GM12891 (cell line): Measurements from ENCODE around the gene CNTF.

Experiments
- DNase-seq: peaks from one replicate; pipeline ENCODE4 v3.0.0; 2011; ENCODE audit warnings: low spot score; ENCODE audit not compliant: insufficient read length
- FAIRE-seq: peaks from 2 replicates; lab custom pipeline; 2011; peaks lifted over from hg19 to GRCh38; lab: Jason Lieb, UNC
- PAX5 ChIP-seq: IDR thresholded peaks from 2 replicates; pipeline ENCODE4 v1.6.1; 2011; ENCODE audit warnings: low read length, moderate library complexity, mild to moderate bottlenecking; ENCODE audit not compliant: insufficient read depth, severe bottlenecking
- POLR2A ChIP-seq: IDR thresholded peaks from 2 replicates; pipeline ENCODE4 v1.6.1; 2011; ENCODE audit warnings: low read depth, low read length, control low read depth
- POLR2AphosphoS5 ChIP-seq: IDR thresholded peaks from 2 replicates; pipeline ENCODE4 v1.6.1; 2011; ENCODE audit warnings: low read depth, low read length, control low read depth
- POU2F2 ChIP-seq: IDR thresholded peaks from 2 replicates; pipeline ENCODE4 v1.6.1; 2011; ENCODE audit warnings: low read depth, mild to moderate bottlenecking, control low read depth, low read length, moderate library complexity
- SPI1 ChIP-seq: IDR thresholded peaks from 2 replicates; pipeline ENCODE4 v1.6.1; 2011; ENCODE audit warnings: low read depth, low read length, control low read depth
- TAF1 ChIP-seq: IDR thresholded peaks from 2 replicates; pipeline ENCODE4 v1.6.1; 2011; ENCODE audit warnings: low read depth, low read length, control low read depth

CNTF gene

DNA sequence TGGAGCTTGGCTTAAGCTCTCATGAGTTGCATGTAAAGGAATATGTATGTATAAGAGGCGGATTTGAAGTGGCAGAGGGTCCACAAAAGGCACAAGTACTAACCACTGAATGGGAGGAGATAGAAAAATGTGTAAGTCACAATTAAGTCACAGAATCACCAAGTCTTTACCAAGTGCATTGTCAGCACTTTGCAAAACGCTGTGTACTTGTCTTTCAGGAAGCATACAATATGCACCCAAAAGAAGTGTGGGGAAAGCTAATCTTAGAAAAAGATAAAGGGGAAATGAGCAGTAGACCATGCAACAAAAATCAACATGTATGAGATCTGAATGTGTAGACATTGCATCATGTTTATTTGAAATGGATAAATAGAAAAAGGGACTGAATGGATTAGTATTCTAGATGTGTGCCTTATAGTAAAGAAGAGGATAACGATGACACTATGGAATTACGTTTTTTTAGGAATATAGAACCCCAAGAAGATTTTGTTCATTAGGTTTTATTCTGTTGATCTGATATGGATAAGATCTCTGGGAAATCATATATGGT is 4.5 kb downstream of the CNTF start:
- no peak for DNase-seq
- no peak for TF ChIP-seq PAX5
- TF ChIP-seq POU2F2: no peak
- no peak for TF ChIP-seq POLR2A
- TF ChIP-seq SPI1: no peak
- TF ChIP-seq TAF1: no peak
- no peak for TF ChIP-seq POLR2AphosphoS5
- FAIRE-seq: peak; percentile 38

DNA sequence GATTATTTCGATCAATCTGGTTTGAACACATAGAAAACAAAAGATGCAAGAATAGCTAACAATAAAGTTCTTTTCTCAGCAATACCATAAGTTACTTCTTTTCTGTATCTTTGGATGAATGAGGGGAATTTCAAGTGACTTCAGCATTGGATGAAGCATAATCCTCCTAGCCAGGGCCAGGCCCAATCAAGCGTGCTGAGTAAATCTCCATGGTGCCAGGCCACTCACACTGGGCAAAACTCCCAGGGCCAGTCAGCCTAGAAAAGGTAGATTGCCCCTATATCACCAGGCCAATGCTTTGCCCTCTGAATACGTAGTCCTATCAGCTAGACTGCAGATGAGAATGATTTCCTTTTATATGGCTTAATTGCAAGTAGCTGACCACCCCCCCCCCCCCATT is 6.0 kb downstream of the CNTF start:
- TF ChIP-seq SPI1 (no peak), TAF1 (no peak), POLR2AphosphoS5 (no peak), POLR2A (no peak), PAX5 (no peak), POU2F2 (no peak)
- DNase-seq (no peak), FAIRE-seq (no peak)

DNA sequence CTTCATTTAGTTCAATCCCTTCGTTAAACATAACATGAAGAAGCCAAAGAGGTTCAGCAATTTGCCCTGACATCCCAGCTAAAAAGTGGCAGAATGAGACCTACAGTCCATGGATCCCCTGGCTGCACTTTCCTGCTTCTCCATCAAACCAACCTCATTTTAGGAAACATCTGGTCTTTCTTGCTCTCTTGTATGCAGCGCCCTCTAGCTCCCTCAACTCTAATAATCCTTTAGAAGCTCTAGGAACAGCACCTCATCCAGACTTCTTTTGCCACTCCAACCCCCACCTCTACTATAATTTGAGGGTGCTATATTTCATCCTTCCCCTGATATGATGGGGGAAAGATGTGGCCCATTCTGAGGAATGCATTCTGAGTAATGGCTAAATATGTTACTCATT is 7.4 kb downstream of the CNTF start:
- TF ChIP-seq TAF1: no peak
- DNase-seq (no peak), FAIRE-seq (peak; percentile 79)

DNA sequence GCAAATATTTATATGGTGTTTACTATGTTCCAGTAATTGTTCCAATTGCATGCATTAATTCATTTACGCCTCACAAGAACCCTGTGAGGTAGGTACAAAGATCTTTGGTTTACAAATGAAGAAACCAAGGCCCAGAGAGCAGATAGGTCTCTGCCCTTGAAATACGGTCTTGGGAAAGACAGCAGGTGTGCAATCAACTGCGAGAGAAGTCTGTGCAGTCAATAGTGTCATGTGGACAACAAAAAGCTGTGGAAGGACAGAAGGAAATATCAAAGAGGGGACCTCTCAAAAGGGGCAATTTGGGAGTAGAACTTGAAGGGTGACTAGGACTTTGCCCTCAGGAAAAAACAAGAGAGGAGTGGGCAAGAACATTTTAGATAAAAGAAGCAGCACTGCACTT is 8.9 kb downstream of the CNTF start:
- DNase-seq (no peak), FAIRE-seq (no peak)
- TF ChIP-seq POLR2A (no peak), POU2F2 (no peak), PAX5 (no peak), SPI1 (no peak), TAF1 (no peak)

DNA sequence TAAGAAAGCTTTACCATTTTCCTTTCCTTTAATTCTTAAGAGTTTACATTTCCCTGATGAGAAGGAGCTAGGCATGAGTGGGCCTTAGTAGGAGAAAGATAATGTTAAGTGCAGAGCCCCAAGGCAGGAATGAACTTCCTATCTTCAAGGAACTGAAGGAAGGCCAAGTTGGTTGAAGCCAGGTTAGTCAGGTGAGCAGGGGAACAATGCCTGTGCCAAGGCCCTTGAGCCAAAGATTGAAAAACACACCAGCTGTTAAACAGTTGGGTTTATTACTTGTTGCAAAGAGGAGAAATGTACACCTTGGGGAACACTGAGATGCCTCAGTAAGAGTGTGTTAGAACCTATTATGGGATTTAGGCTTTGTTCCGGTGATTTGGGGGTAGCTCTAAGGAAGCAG is 10.0 kb downstream of the CNTF start:
- no peak for FAIRE-seq
- TF ChIP-seq SPI1: no peak
- no peak for TF ChIP-seq POLR2A
- no peak for TF ChIP-seq POU2F2
- no peak for TF ChIP-seq POLR2AphosphoS5
- TF ChIP-seq TAF1: no peak
- TF ChIP-seq PAX5: no peak
- DNase-seq: no peak

DNA sequence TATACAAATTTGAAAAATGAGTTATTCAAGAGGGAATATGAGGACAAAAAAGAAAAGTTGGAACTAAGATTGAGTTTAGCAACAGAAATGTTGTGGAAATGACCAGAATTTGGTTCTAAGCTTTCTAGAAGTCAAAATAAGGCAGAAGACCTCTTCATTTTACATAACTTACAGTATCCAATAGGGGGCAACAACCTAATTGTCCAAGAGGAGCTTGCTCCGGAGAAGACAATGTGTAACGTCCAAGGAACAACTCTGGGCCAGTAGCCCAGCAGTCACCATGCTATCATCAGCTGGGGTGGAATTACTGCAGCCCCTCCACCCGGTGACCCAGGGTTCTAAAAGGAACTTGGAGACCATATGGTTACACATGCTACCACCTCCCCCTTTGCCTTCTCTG is 14.1 kb downstream of the CNTF start:
- TF ChIP-seq PAX5 (no peak), POU2F2 (no peak), POLR2A (no peak), POLR2AphosphoS5 (no peak), SPI1 (no peak), TAF1 (no peak)
- no peak for FAIRE-seq
- no peak for DNase-seq

DNA sequence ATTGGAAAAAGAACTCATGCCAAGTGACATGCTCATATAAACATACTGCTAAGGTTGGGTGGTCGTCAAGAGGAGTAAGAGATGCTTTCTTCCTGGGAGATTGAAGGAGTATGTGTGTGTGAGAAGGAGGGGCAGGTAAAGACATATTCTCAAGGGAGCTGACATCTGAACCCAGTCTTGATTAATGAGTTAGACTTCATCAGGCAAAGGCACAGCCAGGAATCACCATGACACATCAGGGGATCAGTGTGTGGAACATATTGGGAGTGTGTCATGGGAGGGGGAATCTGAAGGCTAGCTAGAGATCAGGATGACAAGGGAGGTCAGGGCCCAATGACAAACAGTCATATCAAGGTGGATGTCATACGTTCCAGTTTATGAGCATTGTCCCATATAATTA is 14.9 kb downstream of the CNTF start:
- FAIRE-seq (peak; percentile 66), DNase-seq (no peak)
- TF ChIP-seq SPI1 (no peak), POLR2AphosphoS5 (no peak), PAX5 (no peak), POLR2A (no peak), TAF1 (no peak), POU2F2 (no peak)

DNA sequence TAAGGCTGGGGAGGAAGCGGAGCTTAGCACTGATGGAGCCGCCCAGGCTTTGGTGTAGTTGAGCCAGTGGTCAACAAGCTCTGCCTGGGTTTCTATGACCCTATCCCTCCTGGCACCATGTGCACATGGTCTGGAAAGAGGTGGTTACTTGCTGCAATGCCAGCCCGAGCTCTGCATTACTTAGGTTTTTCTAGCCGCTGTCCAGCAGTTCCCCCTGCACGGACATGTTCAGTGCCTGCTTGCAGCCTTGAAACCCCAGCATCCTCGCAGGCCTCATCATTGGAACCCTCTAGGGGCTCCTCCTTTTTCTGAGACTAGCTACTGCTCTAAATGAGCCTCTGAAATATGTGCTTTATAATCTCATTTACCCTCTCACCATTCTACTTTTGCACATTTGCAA is 16.6 kb downstream of the CNTF start:
- FAIRE-seq: no peak
- no peak for DNase-seq
- TF ChIP-seq POLR2A (no peak), SPI1 (no peak), PAX5 (no peak), TAF1 (no peak), POLR2AphosphoS5 (no peak), POU2F2 (no peak)

DNA sequence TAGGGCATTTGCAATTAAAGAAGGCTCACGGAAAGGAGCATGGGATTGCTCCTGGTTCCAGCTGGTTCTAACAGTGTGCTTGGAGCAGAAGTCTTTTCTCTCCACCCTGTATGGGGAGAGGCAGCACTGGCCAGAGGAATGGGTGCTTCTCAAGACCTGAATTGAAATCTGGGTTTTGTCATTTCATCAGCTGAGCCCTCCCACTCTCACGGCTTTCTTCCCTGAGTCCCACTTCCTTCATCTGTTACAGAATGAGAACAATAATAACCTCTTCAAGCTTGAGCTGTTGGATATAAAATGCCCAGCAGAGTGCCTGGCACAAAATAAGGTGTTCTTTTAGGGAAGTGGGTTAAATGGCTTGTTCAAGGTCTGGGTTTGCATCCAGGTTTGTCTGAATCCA is 17.2 kb downstream of the CNTF start:
- DNase-seq: no peak

DNA sequence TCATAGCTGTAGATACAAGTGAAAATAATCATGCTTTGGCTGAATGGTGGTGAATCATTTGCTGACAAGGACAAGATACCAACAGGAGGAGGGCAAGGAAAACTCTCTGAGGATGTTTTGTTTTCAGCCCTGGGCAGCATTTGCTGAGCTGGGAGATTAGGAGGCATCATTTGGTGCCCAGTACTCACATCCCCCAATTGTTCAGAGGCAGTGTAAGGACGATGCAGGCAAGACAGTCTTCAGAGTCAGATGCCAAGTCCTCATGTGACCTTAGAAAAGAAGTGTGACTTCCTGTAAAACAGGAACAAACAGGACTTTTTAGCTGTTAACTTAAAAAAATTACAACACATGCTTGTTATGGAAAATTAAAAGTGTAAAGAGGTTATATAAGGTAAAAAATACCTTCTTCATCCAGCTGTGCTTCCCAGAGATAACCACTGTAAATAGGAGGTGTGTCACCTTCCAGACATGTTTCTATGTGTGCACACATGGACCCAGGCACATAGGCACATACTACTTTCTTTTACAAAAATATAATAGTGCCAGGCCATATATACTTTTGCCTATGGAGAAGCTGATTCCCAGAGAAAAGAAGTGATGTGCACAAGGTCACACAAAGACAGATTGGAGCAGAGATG is 18.0 kb downstream of the CNTF start:
- no peak for TF ChIP-seq POLR2AphosphoS5
- no peak for TF ChIP-seq SPI1
- TF ChIP-seq POLR2A: no peak
- no peak for TF ChIP-seq POU2F2
- no peak for TF ChIP-seq PAX5
- no peak for TF ChIP-seq TAF1
- no peak for DNase-seq
- FAIRE-seq: no peak

More for the DNA sequence above, 17.2 kb downstream of the CNTF start:
- FAIRE-seq: no peak
- TF ChIP-seq POLR2AphosphoS5 (no peak), SPI1 (peak; percentile 23; the same call in 1 of the 2 replicates)

DNA sequence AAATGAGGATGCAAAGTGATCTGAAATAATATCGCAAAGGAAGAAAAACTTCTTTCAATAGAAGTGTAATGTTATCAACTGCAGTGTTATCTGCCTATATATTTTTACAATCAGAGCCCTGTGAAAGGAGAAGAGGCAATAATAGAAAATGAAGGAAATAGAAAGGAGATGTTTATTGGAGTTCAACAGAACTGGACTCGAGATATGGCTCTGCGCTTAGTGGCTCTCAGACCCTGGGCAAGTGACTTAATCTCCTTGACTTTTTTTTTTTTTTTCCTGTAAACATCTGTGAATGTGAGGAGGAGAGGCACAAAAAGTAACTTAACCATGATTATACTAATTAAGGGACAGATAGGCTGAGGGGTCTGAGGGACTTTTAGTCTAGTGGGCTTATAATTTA is 18.9 kb downstream of the CNTF start:
- DNase-seq: no peak
- no peak for FAIRE-seq
- no peak for TF ChIP-seq POLR2AphosphoS5
- TF ChIP-seq TAF1: no peak
- TF ChIP-seq SPI1: no peak
- TF ChIP-seq POLR2A: no peak
- TF ChIP-seq PAX5: no peak
- no peak for TF ChIP-seq POU2F2
